RWPE2 (cell line): ENCODE data around the gene GRK2.

ENCODE experiments used
- ATAC-seq: fragments of 200-7000 bp; cut with Tn5 transposase; 3 replicates; pipeline ENCODE4 v1.9.1; 2021; ENCODE audit warnings: low read depth
- DNase-seq: peaks from one replicate; pipeline ENCODE4 v3.0.0-alpha.2; 2020; ENCODE audit warnings: low spot score
- H3K27ac ChIP-seq: fragments of 450-650 bp; 2 replicates; pipeline ENCODE4 v1.5.1; 2017; ENCODE audit warnings: mild to moderate bottlenecking; ENCODE audit not compliant: poor library complexity, severe bottlenecking
- H3K27me3 ChIP-seq: fragments of 250-450 bp; sonication (Bioruptor Pico); 2 replicates; pipeline ENCODE4 v1.5.1; 2021; ENCODE audit warnings: mild to moderate bottlenecking, moderate library complexity; ENCODE audit not compliant: insufficient read depth, poor library complexity, severe bottlenecking
- H3K36me3 ChIP-seq: fragments of 250-450 bp; sonication (Bioruptor Pico); 2 replicates; pipeline ENCODE4 v1.5.1; 2020; ENCODE audit warnings: low read depth, mild to moderate bottlenecking, moderate library complexity
- H3K4me1 ChIP-seq: fragments of 250-450 bp; sonication (Bioruptor Pico); 2 replicates; pipeline ENCODE4 v1.5.1; 2021; ENCODE audit warnings: mild to moderate bottlenecking, moderate library complexity; ENCODE audit not compliant: insufficient read depth, poor library complexity, severe bottlenecking
- H3K4me3 ChIP-seq: fragments of 250-450 bp; sonication (Bioruptor Pico); 2 replicates; pipeline ENCODE4 v1.5.1; 2021; ENCODE audit warnings: mild to moderate bottlenecking, moderate library complexity; ENCODE audit not compliant: severe bottlenecking
- H3K9me3 ChIP-seq: fragments of 250-450 bp; sonication (Bioruptor Pico); 2 replicates; pipeline ENCODE4 v1.5.1; 2021; ENCODE audit warnings: mild to moderate bottlenecking, moderate library complexity; ENCODE audit not compliant: severe bottlenecking
- TF ChIP-seq, protein P1 (sequence below): fragments of 450-650 bp; IDR thresholded peaks from one replicate; pipeline ENCODE4 v1.5.1; 2017; ENCODE audit warnings: mild to moderate bottlenecking, moderate library complexity; ENCODE audit not compliant: poor library complexity, severe bottlenecking

GRK2 gene

DNA sequence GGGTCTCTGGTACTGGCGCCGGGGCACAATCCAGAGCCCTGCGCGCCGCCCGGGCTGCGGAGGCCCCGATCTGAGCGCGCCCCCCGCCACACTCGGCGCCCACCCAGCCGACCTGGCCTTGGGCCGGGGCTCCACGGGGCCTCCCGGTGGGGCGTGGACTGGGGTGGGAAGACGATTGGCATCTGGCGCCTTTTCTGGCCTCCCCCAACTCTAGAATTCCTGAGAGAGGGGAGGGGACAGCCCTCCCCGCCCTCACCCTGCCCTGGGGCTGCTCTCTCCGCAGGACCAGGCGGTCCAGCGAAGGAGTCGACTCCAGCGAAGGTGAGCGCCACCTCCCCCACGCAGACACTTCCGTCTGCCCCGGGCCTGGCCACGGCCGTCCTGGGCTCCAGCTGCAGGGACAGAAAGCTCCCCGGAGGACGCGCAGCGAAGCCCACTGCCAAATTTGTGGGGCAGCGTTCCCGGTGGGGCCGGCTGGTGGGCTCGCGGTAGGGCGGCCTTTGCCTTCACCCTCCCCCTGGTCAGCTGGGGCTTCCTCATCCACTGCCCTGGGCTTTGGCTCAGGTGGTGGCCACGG, 37.6 kb downstream of the GRK2 start:
- Histone ChIP-seq H3K36me3 (peaks cover 43% of the 10 kb centered on the region), H3K4me1 (peaks cover 13% of the 10 kb centered on the region), H3K4me3 (peak overlapping the region; percentile 68), H3K9me3 (no peaks in the 10 kb centered on the region), H3K27me3 (no peaks in the 10 kb centered on the region), H3K27ac (peak overlapping the region; percentile 82)
- TF ChIP-seq, protein P1, sequence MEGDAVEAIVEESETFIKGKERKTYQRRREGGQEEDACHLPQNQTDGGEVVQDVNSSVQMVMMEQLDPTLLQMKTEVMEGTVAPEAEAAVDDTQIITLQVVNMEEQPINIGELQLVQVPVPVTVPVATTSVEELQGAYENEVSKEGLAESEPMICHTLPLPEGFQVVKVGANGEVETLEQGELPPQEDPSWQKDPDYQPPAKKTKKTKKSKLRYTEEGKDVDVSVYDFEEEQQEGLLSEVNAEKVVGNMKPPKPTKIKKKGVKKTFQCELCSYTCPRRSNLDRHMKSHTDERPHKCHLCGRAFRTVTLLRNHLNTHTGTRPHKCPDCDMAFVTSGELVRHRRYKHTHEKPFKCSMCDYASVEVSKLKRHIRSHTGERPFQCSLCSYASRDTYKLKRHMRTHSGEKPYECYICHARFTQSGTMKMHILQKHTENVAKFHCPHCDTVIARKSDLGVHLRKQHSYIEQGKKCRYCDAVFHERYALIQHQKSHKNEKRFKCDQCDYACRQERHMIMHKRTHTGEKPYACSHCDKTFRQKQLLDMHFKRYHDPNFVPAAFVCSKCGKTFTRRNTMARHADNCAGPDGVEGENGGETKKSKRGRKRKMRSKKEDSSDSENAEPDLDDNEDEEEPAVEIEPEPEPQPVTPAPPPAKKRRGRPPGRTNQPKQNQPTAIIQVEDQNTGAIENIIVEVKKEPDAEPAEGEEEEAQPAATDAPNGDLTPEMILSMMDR, result no peak
- peak; percentile 10; the same call in 2 of the 3 replicates for ATAC-seq
- peak; percentile 62 for DNase-seq

DNA sequence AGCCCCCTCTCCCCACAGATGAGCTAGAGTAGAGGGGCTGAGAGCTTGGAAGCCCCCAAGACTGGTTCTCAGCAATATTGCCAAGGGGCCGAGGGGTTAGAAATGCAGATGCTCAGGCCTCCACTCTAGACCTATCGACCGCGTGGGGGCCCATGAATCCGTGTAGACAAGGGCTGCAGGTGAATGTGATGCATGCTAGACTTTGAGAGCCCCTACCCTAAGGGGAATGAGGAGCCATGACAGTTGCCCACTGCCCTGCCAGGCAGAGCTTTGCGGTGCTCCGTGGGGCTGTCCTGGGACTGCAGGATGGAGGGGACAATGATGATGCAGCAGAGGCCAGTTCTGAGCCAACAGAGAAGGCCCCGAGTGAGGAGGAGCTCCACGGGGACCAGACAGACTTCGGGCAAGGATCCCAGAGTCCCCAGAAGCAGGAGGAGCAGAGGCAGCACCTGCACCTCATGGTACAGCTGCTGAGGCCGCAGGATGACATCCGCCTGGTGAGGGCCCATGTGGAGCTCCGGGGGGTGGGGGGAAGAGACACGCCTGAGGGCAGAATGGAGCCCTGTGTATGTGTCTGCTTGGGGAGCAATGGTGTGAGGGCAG, 38.3 kb downstream of the GRK2 start:
- ATAC-seq (no peak), DNase-seq (peak; percentile 39)
- H3K27me3 ChIP-seq, result no peaks in the 10 kb centered on the region
- H3K4me3 ChIP-seq, result peak overlapping the region; percentile 68
- H3K36me3 ChIP-seq, result peaks cover 45% of the 10 kb centered on the region
- H3K9me3 ChIP-seq, result no peaks in the 10 kb centered on the region
- H3K4me1 ChIP-seq, result peaks cover 13% of the 10 kb centered on the region
- H3K27ac ChIP-seq, result peak overlapping the region; percentile 82
- TF ChIP-seq, protein P1, result no peak

GRCh38 chr11:67306769-67307544, 40.7 kb downstream of the GRK2 start:
- H3K27ac ChIP-seq, result peak overlapping the region; percentile 82
- no peak overlapping the region for H3K4me3 ChIP-seq
- ATAC-seq, result no peak
- peaks cover 34% of the 10 kb centered on the region for H3K4me1 ChIP-seq
- TF ChIP-seq, protein P1, result no peak
- no peaks in the 10 kb centered on the region for H3K27me3 ChIP-seq
- no peak for DNase-seq
- H3K9me3 ChIP-seq, result no peaks in the 10 kb centered on the region
- H3K36me3 ChIP-seq, result peaks cover 57% of the 10 kb centered on the region

- H3K4me3 ChIP-seq, result no peak overlapping the region
- peaks cover 62% of the 10 kb centered on the region for H3K36me3 ChIP-seq
- no peaks in the 10 kb centered on the region for H3K27me3 ChIP-seq
- TF ChIP-seq, protein P1, result no peak
- no peaks in the 10 kb centered on the region for H3K9me3 ChIP-seq
- peaks cover 34% of the 10 kb centered on the region for H3K4me1 ChIP-seq
- H3K27ac ChIP-seq, result no peak overlapping the region
- ATAC-seq, result no peak
- no peak for DNase-seq
Observed at GRCh38 chr11:67307545-67308001, 41.3 kb downstream of the GRK2 start.
